PC-3 (cell line): ENCODE data around the gene AKR1C8. TPM values are rescaled to one million over a fixed set of nuclear protein-coding genes. Genes with fewer than 3 reads are reported as not detected.
A peak's percentile ranks its signal among the peaks of the same experiment; 100 is the strongest.

Source experiments
- ATAC-seq: fragments of 200-7000 bp; cut with Tn5 transposase; 2 replicates; pipeline ENCODE4 v1.9.1; 2020; ENCODE audit warnings: mild to moderate bottlenecking, moderate library complexity
- BruUV-seq: library from RNA; stranded (reverse); fragments of 400-500 nt; replicated peaks from 2 replicates; lab custom pipeline; 2021; lab: Mats Ljungman, UMichigan
- CTCF ChIA-PET: fragments of 300-600 bp; sonication (Branson Sonifier 250); formaldehyde crosslinking; loops from one replicate; lab custom pipeline; 2022; ENCODE audit warnings: antibody characterized with exemption; lab: Charles Lee
- POLR2A ChIA-PET: fragments of 300-600 bp; sonication (Branson Sonifier 250); formaldehyde crosslinking; loops from one replicate; lab custom pipeline; 2022; ENCODE audit warnings: antibody characterized with exemption; ENCODE audit not compliant: unreplicated experiment; lab: Charles Lee
- DNase-seq: peaks from one replicate; pipeline ENCODE4 v3.0.0-alpha.2; 2015
- H2AFZ ChIP-seq: fragments of 300-600 bp; sonication (generic); 2 replicates; pipeline ENCODE4 v1.6.0; 2016; ENCODE audit warnings: antibody characterized with exemption, low read length
- H3F3A ChIP-seq: fragments of 300-600 bp; sonication (generic); one replicate; pipeline ENCODE4 v1.6.0; 2017; ENCODE audit warnings: antibody characterized with exemption, low read length, control low read depth, mild to moderate bottlenecking; ENCODE audit not compliant: unreplicated experiment
- H3K27ac ChIP-seq: fragments of 300-600 bp; sonication (generic); 2 replicates; pipeline ENCODE4 v1.5.1; 2016; ENCODE audit warnings: mild to moderate bottlenecking, low read length
- H3K27me3 ChIP-seq: fragments of 300-600 bp; sonication (generic); 2 replicates; pipeline ENCODE4 v1.6.1; 2016; ENCODE audit warnings: low read length, mixed read lengths
- H3K36me3 ChIP-seq: fragments of 300-600 bp; sonication (generic); 2 replicates; pipeline ENCODE4 v1.6.1; 2016; ENCODE audit warnings: low read depth, mixed run types, low read length, mixed read lengths
- H3K4me1 ChIP-seq: fragments of 300-600 bp; sonication (generic); 2 replicates; pipeline ENCODE4 v1.5.1; 2016; ENCODE audit warnings: low read length; ENCODE audit not compliant: insufficient read depth
- H3K4me2 ChIP-seq: fragments of 300-600 bp; sonication (generic); 2 replicates; pipeline ENCODE4 v1.6.0; 2016; ENCODE audit warnings: low read length
- H3K4me3 ChIP-seq: fragments of 300-600 bp; sonication (generic); 2 replicates; pipeline ENCODE4 v1.5.1; 2016; ENCODE audit warnings: mild to moderate bottlenecking, low read length, mixed read lengths
- H3K79me2 ChIP-seq: fragments of 300-600 bp; sonication (generic); 2 replicates; pipeline ENCODE4 v1.6.1; 2017; ENCODE audit warnings: low read length, mixed read lengths
- H3K9ac ChIP-seq: fragments of 300-600 bp; sonication (generic); 2 replicates; pipeline ENCODE4 v1.6.0; 2016; ENCODE audit warnings: mild to moderate bottlenecking, low read length
- H3K9me2 ChIP-seq: fragments of 300-600 bp; sonication (generic); replicated peaks from 2 replicates; pipeline ENCODE4 v1.6.1; 2016; ENCODE audit warnings: mixed run types, low read length, mixed read lengths
- H3K9me3 ChIP-seq: fragments of 300-600 bp; sonication (generic); 2 replicates; pipeline ENCODE4 v1.6.1; 2016; ENCODE audit warnings: low read length, mixed read lengths
- H4K20me1 ChIP-seq: fragments of 300-600 bp; sonication (generic); 2 replicates; pipeline ENCODE4 v1.6.1; 2016; ENCODE audit warnings: low read length, mixed read lengths
- CTCF ChIP-seq: fragments of 300-600 bp; sonication (generic); conservative IDR thresholded peaks from 2 replicates; pipeline ENCODE4 v1.5.1; 2017; ENCODE audit warnings: antibody characterized with exemption, low read depth, mild to moderate bottlenecking, low read length
- EZH2 ChIP-seq: fragments of 300-600 bp; sonication (generic); IDR thresholded peaks from one replicate; pipeline ENCODE4 v1.6.1; 2017; ENCODE audit warnings: antibody characterized with exemption, mild to moderate bottlenecking, low read length; ENCODE audit not compliant: unreplicated experiment
- EZH2phosphoT487 ChIP-seq: fragments of 300-600 bp; sonication (generic); IDR thresholded peaks from 2 replicates; pipeline ENCODE4 v1.6.1; 2018; ENCODE audit warnings: mild to moderate bottlenecking, antibody characterized with exemption, low read length, borderline replicate concordance
- intact Hi-C: fragments of 100-400 bp; cut with micrococcal nuclease; formaldehyde crosslinking; loops from 2 replicates; pipeline ENCODE4 v1.9.0; 2023
- total RNA-seq: library from RNA; depleted of rRNA; stranded (reverse); fragments of >200 nt; gene quantifications from 2 replicates; pipeline ENCODE4 v1.2.3, GENCODE V29; 2014

Gene AKR1C8
- total RNA-seq, 1 experiment from 2014 or later: not detected

GRCh38 chr10:5198386-5198785 is 13.4 kb upstream of the AKR1C8 start:
- BruUV-seq: no TSS peak
- no peak overlapping the region for H2AFZ ChIP-seq
- intact Hi-C loops: no loop called here
- H3F3A ChIP-seq: no peaks in the 10 kb centered on the region
- H3K9ac ChIP-seq: no peak overlapping the region
- H3K4me3 ChIP-seq: no peak overlapping the region
- H3K4me1 ChIP-seq: no peaks in the 10 kb centered on the region
- H3K79me2 ChIP-seq: no peaks in the 10 kb centered on the region
- H4K20me1 ChIP-seq: no peaks in the 10 kb centered on the region
- no peak overlapping the region for H3K27ac ChIP-seq
- H3K9me2 ChIP-seq: no peaks in the 10 kb centered on the region
- H3K9me3 ChIP-seq: no peaks in the 10 kb centered on the region
- CTCF ChIA-PET: no interaction called here
- no peaks in the 10 kb centered on the region for H3K36me3 ChIP-seq
- no peak for DNase-seq
- POLR2A ChIA-PET: interaction anchor here (0.6 kb wide), 1 partner anchor 364 kb away, joined by 3 read pairs; no protein-coding TSS in a partner anchor
- no peaks in the 10 kb centered on the region for H3K27me3 ChIP-seq
- no peak overlapping the region for H3K4me2 ChIP-seq
- no peak for TF ChIP-seq CTCF
- no peak for TF ChIP-seq EZH2phosphoT487
- TF ChIP-seq EZH2: no peak
- ATAC-seq: no peak

GRCh38 chr10:5196702-5197113 is 11.8 kb upstream of the AKR1C8 start, which contains the start of gene AKR1C4:
Gene AKR1C4 (plus strand): TSS chr10:5196837. CDS start chr10:5196868, 31 bp downstream.
- no peaks in the 10 kb centered on the region for H3K79me2 ChIP-seq
- TF ChIP-seq EZH2 (no peak), CTCF (no peak), EZH2phosphoT487 (no peak)
- H3K4me2 ChIP-seq: no peak within 1 kb of the TSS
- no peak within 1 kb of the TSS for H2AFZ ChIP-seq
- H3K27me3 ChIP-seq: no peaks in the 10 kb centered on the region
- H3F3A ChIP-seq: no peaks in the 10 kb centered on the region
- H3K9ac ChIP-seq: no peak within 1 kb of the TSS
- DNase-seq (no peak), ATAC-seq (0 out of 2 replicates have a peak, but pooled peaks have one; percentile 20)
- BruUV-seq: no TSS peak
- no peak within 1 kb of the TSS for H3K4me3 ChIP-seq
- H3K36me3 ChIP-seq: no peaks in the 10 kb centered on the region
- intact Hi-C loops: no loop called here
- POLR2A ChIA-PET: no interaction called here
- H3K9me3 ChIP-seq: no peaks in the 10 kb centered on the region
- CTCF ChIA-PET: interaction anchor here (0.7 kb wide), 1 partner anchor 871 kb away, joined by 3 read pairs; no protein-coding TSS in a partner anchor
- H3K4me1 ChIP-seq: no peaks in the 10 kb centered on the region
- no peaks in the 10 kb centered on the region for H4K20me1 ChIP-seq
- no peaks in the 10 kb centered on the region for H3K9me2 ChIP-seq
- H3K27ac ChIP-seq: no peak within 1 kb of the TSS

GRCh38 chr10:5195727-5196374 is 10.9 kb upstream of the AKR1C8 start:
- BruUV-seq: no TSS peak
- DNase-seq (no peak), ATAC-seq (no peak)

More at GRCh38 chr10:5195727-5196374, 10.9 kb upstream of the AKR1C8 start:
- H3K4me3 ChIP-seq: no peak overlapping the region
- no peaks in the 10 kb centered on the region for H3K27me3 ChIP-seq
- no peak overlapping the region for H3K4me2 ChIP-seq
- CTCF ChIA-PET: no interaction called here
- H3K4me1 ChIP-seq: no peaks in the 10 kb centered on the region
- no peaks in the 10 kb centered on the region for H3K79me2 ChIP-seq
- no peak overlapping the region for H3K27ac ChIP-seq
- no peaks in the 10 kb centered on the region for H3K36me3 ChIP-seq
- no peaks in the 10 kb centered on the region for H3K9me2 ChIP-seq
- intact Hi-C loops: no loop called here
- no peak overlapping the region for H3K9ac ChIP-seq
- H3K9me3 ChIP-seq: no peaks in the 10 kb centered on the region
- H2AFZ ChIP-seq: no peak overlapping the region
- H4K20me1 ChIP-seq: no peaks in the 10 kb centered on the region
- no peaks in the 10 kb centered on the region for H3F3A ChIP-seq
- POLR2A ChIA-PET: no interaction called here
- TF ChIP-seq CTCF: no peak
- no peak for TF ChIP-seq EZH2phosphoT487
- TF ChIP-seq EZH2: no peak
